ENCODE results near the gene DUOXA1.
"Not testable (repeated sequence)": the region's sequence is repeated elsewhere in the genome, so short reads cannot be mapped to it uniquely, and the experiment has no call there.

The DUOXA1 gene

GRCh38 chr15:45150997-45151396 lies 21.3 kb upstream of the DUOXA1 start:
- DNase-seq (ENCODE audit: low read depth): no peak

- DNase-seq (ENCODE audit: low read depth): peak; percentile 26
These were observed 20.8 kb upstream of the DUOXA1 start for GRCh38 chr15:45150481-45150880.

GRCh38 chr15:45149060-45149459 lies 19.4 kb upstream of the DUOXA1 start:
- DNase-seq (ENCODE audit: low read depth): no peak

- DNase-seq (ENCODE audit: low read depth): no peak
These were observed 18.7 kb upstream of the DUOXA1 start for GRCh38 chr15:45148076-45149059.

GRCh38 chr15:45147606-45148005 lies 17.9 kb upstream of the DUOXA1 start:
- DNase-seq (ENCODE audit: low read depth): no peak

GRCh38 chr15:45146405-45146804 lies 16.7 kb upstream of the DUOXA1 start:
- DNase-seq (ENCODE audit: low read depth): no peak

- no peak for DNase-seq (ENCODE audit: low read depth)
These were observed 15.1 kb upstream of the DUOXA1 start for GRCh38 chr15:45144775-45145174.

GRCh38 chr15:45143946-45144345 lies 14.3 kb upstream of the DUOXA1 start:
- DNase-seq (ENCODE audit: low read depth): no peak

- no peak for DNase-seq (ENCODE audit: low read depth)
These were observed 13.4 kb upstream of the DUOXA1 start for GRCh38 chr15:45143056-45143455.

GRCh38 chr15:45141386-45141785 lies 11.7 kb upstream of the DUOXA1 start:
- DNase-seq (ENCODE audit: low read depth): no peak

- no peak for DNase-seq (ENCODE audit: low read depth)
These were observed 11.0 kb upstream of the DUOXA1 start for GRCh38 chr15:45140557-45141250.

- DNase-seq (ENCODE audit: low read depth): no peak
These were observed 10.1 kb upstream of the DUOXA1 start for GRCh38 chr15:45139770-45140169.

- DNase-seq (ENCODE audit: low read depth): no peak
These were observed 9.4 kb upstream of the DUOXA1 start for GRCh38 chr15:45138814-45139765.

GRCh38 chr15:45137703-45138102 lies 8.0 kb upstream of the DUOXA1 start:
- no peak for DNase-seq (ENCODE audit: low read depth)

- DNase-seq (ENCODE audit: low read depth): no peak
These were observed 6.7 kb upstream of the DUOXA1 start for GRCh38 chr15:45136378-45136764.

GRCh38 chr15:45135705-45136377 lies 6.2 kb upstream of the DUOXA1 start:
- not testable (repeated sequence) for DNase-seq (ENCODE audit: low read depth)

- no peak for DNase-seq (ENCODE audit: low read depth)
These were observed 5.3 kb upstream of the DUOXA1 start for GRCh38 chr15:45134682-45135604.

GRCh38 chr15:45134046-45134445 lies 4.4 kb upstream of the DUOXA1 start:
- DNase-seq (ENCODE audit: low read depth): no peak

- DNase-seq (ENCODE audit: low read depth): no peak
These were observed 3.9 kb upstream of the DUOXA1 start for GRCh38 chr15:45133561-45133920.

GRCh38 chr15:45132844-45133560 lies 3.3 kb upstream of the DUOXA1 start:
- DNase-seq (ENCODE audit: low read depth): peak; percentile 17

Measured in ELR (cell line).